MCF 10A (cell line): ENCODE data around the gene LCP2. TPM values are rescaled to one million over a fixed set of nuclear protein-coding genes. Genes with fewer than 3 reads are reported as not detected.
A peak's percentile ranks its signal among the peaks of the same experiment; 100 is the strongest.
"Not testable (repeated sequence)": the region's sequence is repeated elsewhere in the genome, so short reads cannot be mapped to it uniquely, and the experiment has no call there.

Source experiments
- BruUV-seq: library from RNA; stranded (reverse); fragments of 400-500 nt; replicated peaks from 2 replicates; lab custom pipeline; 2021; lab: Mats Ljungman, UMichigan
- CTCF ChIA-PET: fragments of 300-600 bp; sonication (Branson Sonifier 250); formaldehyde crosslinking; extraction: SDS; loops from one replicate; lab custom pipeline; 2021; ENCODE audit warnings: antibody characterized with exemption, inconsistent platforms; lab: Yijun Ruan, JAX
- POLR2A ChIA-PET: fragments of 300-600, 350-650 bp; sonication (Branson Sonifier 250); formaldehyde crosslinking; extraction: SDS; loops from one replicate; lab custom pipeline; 2020; ENCODE audit warnings: antibody characterized with exemption, inconsistent platforms; lab: Yijun Ruan, JAX
- DNase-seq: peaks from one replicate; pipeline ENCODE4 v3.0.0-alpha.2; 2018; ENCODE audit not compliant: unreplicated experiment
- H3K27ac Mint-ChIP-seq: one replicate; pipeline ENCODE4 v1.8.0; 2022; ENCODE audit warnings: mild to moderate bottlenecking, low read depth, mixed read lengths; ENCODE audit not compliant: unreplicated experiment
- H3K27me3 Mint-ChIP-seq: one replicate; pipeline ENCODE4 v1.8.0; 2022; ENCODE audit warnings: mixed read lengths; ENCODE audit not compliant: insufficient read depth, unreplicated experiment
- H3K36me3 Mint-ChIP-seq: one replicate; pipeline ENCODE4 v1.8.0; 2022; ENCODE audit warnings: mild to moderate bottlenecking, moderate library complexity, mixed read lengths; ENCODE audit not compliant: insufficient read depth, unreplicated experiment
- H3K4me1 Mint-ChIP-seq: one replicate; pipeline ENCODE4 v1.8.0; 2022; ENCODE audit warnings: mixed read lengths; ENCODE audit not compliant: insufficient read depth, unreplicated experiment
- H3K4me3 Mint-ChIP-seq: one replicate; pipeline ENCODE4 v1.8.0; 2022; ENCODE audit warnings: mild to moderate bottlenecking, moderate library complexity, mixed read lengths; ENCODE audit not compliant: unreplicated experiment
- H3K9me3 Mint-ChIP-seq: one replicate; pipeline ENCODE4 v1.8.0; 2022; ENCODE audit warnings: mixed read lengths; ENCODE audit not compliant: unreplicated experiment
- intact Hi-C: fragments of 100-400 bp; cut with micrococcal nuclease; formaldehyde crosslinking; loops from 2 replicates; pipeline ENCODE4 v1.14.1; 2022
- total RNA-seq: library from RNA; stranded (reverse); gene quantifications from 2 replicates; pipeline ENCODE4 v1.2.3, GENCODE V29; 2022
- TF ChIP-seq, protein P1 (sequence below): fragments of 200-600 bp; IDR thresholded peaks from one replicate; pipeline ENCODE4 v1.8.0; 2022; ENCODE audit warnings: antibody characterized with exemption, mild to moderate bottlenecking; ENCODE audit not compliant: unreplicated experiment

Gene LCP2
- total RNA-seq, 1 experiment from 2014 or later: not detected

- no TSS peak for BruUV-seq
- Mint-ChIP-seq H3K27ac (no peak overlapping the region), H3K4me1 (peaks cover 5% of the 10 kb centered on the region), H3K4me3 (no peak overlapping the region), H3K27me3 (no peaks in the 10 kb centered on the region), H3K9me3 (no peaks in the 10 kb centered on the region), H3K36me3 (no peaks in the 10 kb centered on the region)
- POLR2A ChIA-PET: interaction anchor here (0.5 kb wide), 1 partner anchor 22 kb away, joined by 3 read pairs; no protein-coding TSS in a partner anchor
- TF ChIP-seq, protein P1, sequence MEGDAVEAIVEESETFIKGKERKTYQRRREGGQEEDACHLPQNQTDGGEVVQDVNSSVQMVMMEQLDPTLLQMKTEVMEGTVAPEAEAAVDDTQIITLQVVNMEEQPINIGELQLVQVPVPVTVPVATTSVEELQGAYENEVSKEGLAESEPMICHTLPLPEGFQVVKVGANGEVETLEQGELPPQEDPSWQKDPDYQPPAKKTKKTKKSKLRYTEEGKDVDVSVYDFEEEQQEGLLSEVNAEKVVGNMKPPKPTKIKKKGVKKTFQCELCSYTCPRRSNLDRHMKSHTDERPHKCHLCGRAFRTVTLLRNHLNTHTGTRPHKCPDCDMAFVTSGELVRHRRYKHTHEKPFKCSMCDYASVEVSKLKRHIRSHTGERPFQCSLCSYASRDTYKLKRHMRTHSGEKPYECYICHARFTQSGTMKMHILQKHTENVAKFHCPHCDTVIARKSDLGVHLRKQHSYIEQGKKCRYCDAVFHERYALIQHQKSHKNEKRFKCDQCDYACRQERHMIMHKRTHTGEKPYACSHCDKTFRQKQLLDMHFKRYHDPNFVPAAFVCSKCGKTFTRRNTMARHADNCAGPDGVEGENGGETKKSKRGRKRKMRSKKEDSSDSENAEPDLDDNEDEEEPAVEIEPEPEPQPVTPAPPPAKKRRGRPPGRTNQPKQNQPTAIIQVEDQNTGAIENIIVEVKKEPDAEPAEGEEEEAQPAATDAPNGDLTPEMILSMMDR: no peak
- CTCF ChIA-PET: interaction anchor here (0.7 to 3.2 kb wide), 13 partner anchors 10 to 386 kb away, joined by 3 to 13 read pairs (median 4); no protein-coding TSS in a partner anchor
- no peak for DNase-seq
- intact Hi-C loops: no loop called here
These were observed 50.2 kb downstream of the LCP2 start for GRCh38 chr5:170247363-170247762.

GRCh38 chr5:170246126-170246870, 51.3 kb downstream of the LCP2 start:
- TF ChIP-seq, protein P1: no peak
- no peak for DNase-seq
- Mint-ChIP-seq H3K27ac (no peak overlapping the region), H3K4me3 (no peak overlapping the region), H3K9me3 (no peaks in the 10 kb centered on the region), H3K27me3 (no peaks in the 10 kb centered on the region), H3K36me3 (no peaks in the 10 kb centered on the region), H3K4me1 (peaks cover 5% of the 10 kb centered on the region)
- intact Hi-C loops: no loop called here
- CTCF ChIA-PET: interaction anchor here (1.1 to 3.2 kb wide), 13 partner anchors 9 to 392 kb away, joined by 3 to 13 read pairs (median 4); no protein-coding TSS in a partner anchor
- POLR2A ChIA-PET: no interaction called here
- no TSS peak for BruUV-seq

DNA sequence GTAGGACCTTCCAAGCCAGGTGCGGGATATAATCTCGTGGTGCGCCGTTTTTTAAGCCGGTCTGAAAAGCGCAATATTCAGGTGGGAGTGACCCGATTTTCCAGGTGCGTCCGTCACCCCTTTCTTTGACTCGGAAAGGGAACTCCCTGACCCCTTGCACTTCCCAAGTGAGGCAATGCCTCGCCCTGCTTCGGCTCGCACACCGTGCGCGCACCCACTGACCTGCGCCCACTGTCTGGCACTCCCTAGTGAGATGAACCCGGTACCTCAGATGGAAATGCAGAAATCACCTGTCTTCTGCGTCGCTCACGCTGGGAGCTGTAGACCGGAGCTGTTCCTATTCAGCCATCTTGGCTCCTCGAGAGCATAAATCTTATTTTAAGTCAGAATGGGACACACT, 52.1 kb downstream of the LCP2 start:
- H3K27me3 Mint-ChIP-seq, H3K36me3 Mint-ChIP-seq, BruUV-seq, intact Hi-C loops, H3K4me1 Mint-ChIP-seq, H3K27ac Mint-ChIP-seq, DNase-seq, POLR2A ChIA-PET, H3K9me3 Mint-ChIP-seq, H3K4me3 Mint-ChIP-seq: not testable (repeated sequence)
- CTCF ChIA-PET: interaction anchor here (0.6 to 3.2 kb wide), 3 partner anchors 19 to 386 kb away, joined by 3 to 13 read pairs (median 3); no protein-coding TSS in a partner anchor

GRCh38 chr5:170238456-170239196, 59.0 kb downstream of the LCP2 start:
- no peak overlapping the region for H3K4me3 Mint-ChIP-seq
- H3K9me3 Mint-ChIP-seq: no peaks in the 10 kb centered on the region
- no peaks in the 10 kb centered on the region for H3K4me1 Mint-ChIP-seq
- ChIA-PET POLR2A (interaction anchor here (0.7 to 1.8 kb wide), 3 partner anchors 13 to 524 kb away, joined by 3 to 5 read pairs (median 3); no protein-coding TSS in a partner anchor), CTCF (interaction anchor here (0.6 to 6.1 kb wide), 15 partner anchors 13 to 400 kb away, joined by 3 to 75 read pairs (median 4); no protein-coding TSS in a partner anchor)
- intact Hi-C loops: no loop called here
- H3K36me3 Mint-ChIP-seq: no peaks in the 10 kb centered on the region
- TF ChIP-seq, protein P1: no peak
- DNase-seq: no peak
- peak overlapping the region; percentile 9 for H3K27ac Mint-ChIP-seq
- peaks cover 22% of the 10 kb centered on the region for H3K27me3 Mint-ChIP-seq
- BruUV-seq: no TSS peak
